GM23338 (cell line): Measurements from ENCODE around the gene DTX4. TPM values are rescaled to one million over a fixed set of nuclear protein-coding genes. Genes with fewer than 3 reads are reported as not detected.

ENCODE experiments used
- ATAC-seq: fragments of 200-7000 bp; cut with Tn5 transposase; 3 replicates; pipeline ENCODE4 v1.9.1; 2020
- DNase-seq: peaks from one replicate; pipeline ENCODE4 v3.0.0-alpha.2; 2015; ENCODE audit warnings: low spot score
- H2AFZ ChIP-seq: fragments of 200-600 bp; sonication (generic); 2 replicates; pipeline ENCODE4 v1.8.0; 2016; ENCODE audit warnings: antibody characterized with exemption, mild to moderate bottlenecking, moderate library complexity
- H3F3A ChIP-seq: fragments of 200-600 bp; sonication (generic); replicated peaks from 2 replicates; pipeline ENCODE4 v1.8.0; 2017; ENCODE audit warnings: antibody characterized with exemption, mixed run types, low read depth
- H3K27ac ChIP-seq: fragments of 200-600 bp; sonication (generic); 2 replicates; pipeline ENCODE4 v1.6.1; 2016; ENCODE audit warnings: low read depth
- H3K27me3 ChIP-seq: fragments of 200-600 bp; sonication (generic); 2 replicates; pipeline ENCODE4 v1.8.0; 2016; ENCODE audit warnings: mild to moderate bottlenecking, mixed run types, moderate library complexity; ENCODE audit not compliant: insufficient read depth
- H3K36me3 ChIP-seq: fragments of 200-600 bp; sonication (generic); 2 replicates; pipeline ENCODE4 v1.8.0; 2016; ENCODE audit warnings: mild to moderate bottlenecking; ENCODE audit not compliant: insufficient read depth
- H3K4me1 ChIP-seq: fragments of 200-600 bp; sonication (generic); 2 replicates; pipeline ENCODE4 v1.8.0; 2016; ENCODE audit warnings: mild to moderate bottlenecking, moderate library complexity; ENCODE audit not compliant: insufficient read depth
- H3K4me2 ChIP-seq: fragments of 200-600 bp; sonication (generic); 2 replicates; pipeline ENCODE4 v1.7.1; 2017; ENCODE audit warnings: mixed run types
- H3K4me3 ChIP-seq: fragments of 200-600 bp; sonication (generic); 2 replicates; pipeline ENCODE4 v1.6.1; 2016; ENCODE audit warnings: mixed run types
- H3K79me2 ChIP-seq: fragments of 200-600 bp; sonication (generic); replicated peaks from 2 replicates; pipeline ENCODE4 v1.8.0; 2017; ENCODE audit warnings: mild to moderate bottlenecking; ENCODE audit not compliant: insufficient read depth
- H3K9me2 ChIP-seq: fragments of 200-600 bp; sonication (generic); 2 replicates; pipeline ENCODE4 v1.8.0; 2017; ENCODE audit not compliant: insufficient read depth
- H4K20me1 ChIP-seq: fragments of 200-600 bp; sonication (generic); replicated peaks from 2 replicates; pipeline ENCODE4 v1.8.0; 2017; ENCODE audit warnings: mild to moderate bottlenecking; ENCODE audit not compliant: insufficient read depth
- H3K27ac Mint-ChIP-seq: 2 replicates; pipeline ENCODE4 v1.8.0; 2020; ENCODE audit warnings: inconsistent platforms, mild to moderate bottlenecking, moderate library complexity, mixed read lengths
- H3K27me3 Mint-ChIP-seq: 3 replicates; pipeline ENCODE4 v1.8.0; 2022; ENCODE audit warnings: low read depth, mild to moderate bottlenecking, moderate library complexity, mixed read lengths, inconsistent platforms; ENCODE audit not compliant: insufficient read depth, poor library complexity
- H3K36me3 Mint-ChIP-seq: 3 replicates; pipeline ENCODE4 v1.8.0; 2021; ENCODE audit warnings: low read depth, mild to moderate bottlenecking, inconsistent platforms, moderate library complexity, mixed read lengths
- H3K4me1 Mint-ChIP-seq: 3 replicates; pipeline ENCODE4 v1.8.0; 2020; ENCODE audit warnings: mild to moderate bottlenecking, inconsistent platforms, mixed read lengths
- H3K4me3 Mint-ChIP-seq: 3 replicates; pipeline ENCODE4 v1.8.0; 2021; ENCODE audit warnings: moderate library complexity, mild to moderate bottlenecking, inconsistent platforms, mixed read lengths
- H3K9me3 Mint-ChIP-seq: 3 replicates; pipeline ENCODE4 v1.8.0; 2020; ENCODE audit warnings: moderate library complexity, mild to moderate bottlenecking, inconsistent platforms, mixed read lengths
- CTCF ChIP-seq, 2 experiments: fragments of 200-600 bp in 1 of 2; sonication (generic) in 1 of 2; conservative IDR thresholded peaks; 2 replicates each; pipeline versions ENCODE4 v1.5.1 to v1.6.1; 2016 to 2017; ENCODE audit warnings: antibody characterized with exemption in 2 of 2, low read depth in 2 of 2, mild to moderate bottlenecking in 2 of 2, moderate library complexity in 1 of 2
- ETS1 ChIP-seq: IDR thresholded peaks from 2 replicates; pipeline ENCODE4 v1.6.1; 2016; ENCODE audit warnings: antibody characterized with exemption
- EZH2 ChIP-seq: fragments of 200-600 bp; sonication (generic); IDR thresholded peaks from one replicate; pipeline ENCODE4 v1.8.0; 2017; ENCODE audit warnings: antibody characterized with exemption, mild to moderate bottlenecking, low read depth; ENCODE audit not compliant: unreplicated experiment
- JUNB ChIP-seq: IDR thresholded peaks from one replicate; pipeline ENCODE4 v1.6.1; 2016; ENCODE audit warnings: antibody characterized with exemption; ENCODE audit not compliant: unreplicated experiment
- NANOG ChIP-seq: IDR thresholded peaks from 2 replicates; pipeline ENCODE4 v1.6.1; 2016; ENCODE audit warnings: antibody characterized with exemption, borderline replicate concordance
- POLR2AphosphoS5 ChIP-seq: IDR thresholded peaks from 2 replicates; pipeline ENCODE4 v1.6.1; 2016; ENCODE audit warnings: antibody characterized with exemption, low read depth
- REST ChIP-seq: IDR thresholded peaks from one replicate; pipeline ENCODE4 v1.6.1; 2018; ENCODE audit warnings: antibody characterized with exemption; ENCODE audit not compliant: unreplicated experiment
- STAT1 ChIP-seq: IDR thresholded peaks from one replicate; pipeline ENCODE4 v1.6.1; 2016; ENCODE audit warnings: antibody characterized with exemption; ENCODE audit not compliant: unreplicated experiment
- ZNF114 ChIP-seq: fragments of 250-450 bp; sonication (Bioruptor Pico); IDR thresholded peaks from 2 replicates; pipeline ENCODE4 v1.5.0; 2020; ENCODE audit warnings: mild to moderate bottlenecking, moderate library complexity
- ZNF331 ChIP-seq: fragments of 250-450 bp; sonication (Bioruptor Pico); IDR thresholded peaks from 2 replicates; pipeline ENCODE4 v1.5.0; 2020; ENCODE audit warnings: low read depth, mild to moderate bottlenecking, moderate library complexity
- ZNF462 ChIP-seq: fragments of 250-450 bp; sonication (Bioruptor Pico); IDR thresholded peaks from 2 replicates; pipeline ENCODE4 v1.5.0; 2020; ENCODE audit warnings: mild to moderate bottlenecking, moderate library complexity
- polyA plus RNA-seq: library from polyadenylated mRNA; unstranded; fragments of >200 nt; fragmentation: Nextera tagmentation; extraction: Ambion mirVana; gene quantifications from 2 replicates; pipeline ENCODE4 v1.2.1, GENCODE V29; 2016
- total RNA-seq: library from RNA; depleted of rRNA; stranded (reverse); fragments of >200 nt; shearing (Covaris generic); gene quantifications from 2 replicates; pipeline ENCODE4 v1.2.3, GENCODE V29; 2014

Gene DTX4
- total and polyA plus RNA-seq, 2 experiments from 2014 or later: 4.2 to 14.7 TPM

GRCh38 chr11:59212222-59212621 is 40.3 kb downstream of the DTX4 start (continued):
- TF ChIP-seq REST (no peak), STAT1 (no peak), CTCF (conservative IDR thresholded peaks at IDR 0.05; ENCODE audit: low read depth in 2 of 2) (no peak), NANOG (no peak), JUNB (no peak), ZNF331 (CRISPR knock-in tag) (no peak), ETS1 (no peak)

- H3F3A ChIP-seq: no peaks in the 10 kb centered on the region
- peaks cover 2% of the 10 kb centered on the region; the same call in 2 of the 3 replicates for H3K4me1 Mint-ChIP-seq
- no peaks in the 10 kb centered on the region; the same call in 1 of the 3 replicates for H3K9me3 Mint-ChIP-seq
- no peak within 1 kb of the TSS for H3K4me3 Mint-ChIP-seq
- no peak for DNase-seq
- no peak within 1 kb of the TSS for H3K4me2 ChIP-seq
- no peak within 1 kb of the TSS for H3K27ac Mint-ChIP-seq
- no peaks in the 10 kb centered on the region for H3K27me3 ChIP-seq
- H3K4me1 ChIP-seq: no peaks in the 10 kb centered on the region
- no peak within 1 kb of the TSS for H3K4me3 ChIP-seq
- no peak for ATAC-seq
- peaks cover 3% of the 10 kb centered on the region for H3K27me3 Mint-ChIP-seq
- no peaks in the 10 kb centered on the region for H3K79me2 ChIP-seq
- H4K20me1 ChIP-seq: no peaks in the 10 kb centered on the region
- peaks cover 3% of the 10 kb centered on the region; the same call in 2 of the 3 replicates for H3K36me3 Mint-ChIP-seq
- H3K9me2 ChIP-seq: peaks cover 4% of the 10 kb centered on the region; the same call in 1 of the 2 replicates
- no peak within 1 kb of the TSS for H2AFZ ChIP-seq
- no peaks in the 10 kb centered on the region for H3K36me3 ChIP-seq
- H3K27ac ChIP-seq: no peak within 1 kb of the TSS
- TF ChIP-seq EZH2 (no peak), ZNF114 (CRISPR knock-in tag) (no peak), POLR2AphosphoS5 (no peak), ZNF462 (CRISPR knock-in tag) (no peak), JUNB (no peak), NANOG (no peak)
These were observed 41.1 kb downstream of the DTX4 start, which contains the start of gene MPEG1 for GRCh38 chr11:59212744-59213631. Gene MPEG1 (minus strand): TSS chr11:59212927. CDS start chr11:59212865, 62 bp downstream.
